Ishikawa (cell line): ENCODE results near the gene MDP1.

ENCODE experiments used
- CEBPB ChIP-seq: IDR thresholded peaks from 2 replicates; pipeline ENCODE4 v1.6.1; 2012
- CREB1 ChIP-seq: IDR thresholded peaks from 2 replicates; pipeline ENCODE4 v1.6.1; 2012; ENCODE audit warnings: low read depth
- EGR1 ChIP-seq: IDR thresholded peaks from 2 replicates; pipeline ENCODE4 v1.6.1; 2012
- EP300 ChIP-seq: IDR thresholded peaks from 2 replicates; pipeline ENCODE4 v1.6.1; 2012; ENCODE audit warnings: borderline replicate concordance
- FOXM1 ChIP-seq: IDR thresholded peaks from 2 replicates; pipeline ENCODE4 v1.6.1; 2012; ENCODE audit warnings: low read depth, borderline replicate concordance
- NFIC ChIP-seq: IDR thresholded peaks from 2 replicates; pipeline ENCODE4 v1.6.1; 2012
- RAD21 ChIP-seq: IDR thresholded peaks from 2 replicates; pipeline ENCODE4 v1.6.1; 2012; ENCODE audit warnings: low read depth
- TAF1 ChIP-seq: IDR thresholded peaks from 2 replicates; pipeline ENCODE4 v1.6.1; 2012; ENCODE audit warnings: low read depth, mild to moderate bottlenecking
- TCF12 ChIP-seq: IDR thresholded peaks from 2 replicates; pipeline ENCODE4 v1.6.1; 2012; ENCODE audit warnings: low read depth
- TEAD4 ChIP-seq: IDR thresholded peaks from 2 replicates; pipeline ENCODE4 v1.6.1; 2012
- YY1 ChIP-seq: IDR thresholded peaks from 2 replicates; pipeline ENCODE4 v1.6.1; 2012; ENCODE audit warnings: low read depth
- ZBTB7A ChIP-seq: IDR thresholded peaks from 2 replicates; pipeline ENCODE4 v1.6.1; 2012; ENCODE audit warnings: low read depth
- TF ChIP-seq, protein P1 (sequence below): IDR thresholded peaks from 2 replicates; pipeline ENCODE4 v1.6.1; 2012
- TF ChIP-seq, protein P2 (sequence below): IDR thresholded peaks from 2 replicates; pipeline ENCODE4 v1.6.1; 2012
- TF ChIP-seq, protein P3 (sequence below): IDR thresholded peaks from 2 replicates; pipeline ENCODE4 v1.6.1; 2012; ENCODE audit warnings: low read depth, mild to moderate bottlenecking

MDP1 gene

DNA sequence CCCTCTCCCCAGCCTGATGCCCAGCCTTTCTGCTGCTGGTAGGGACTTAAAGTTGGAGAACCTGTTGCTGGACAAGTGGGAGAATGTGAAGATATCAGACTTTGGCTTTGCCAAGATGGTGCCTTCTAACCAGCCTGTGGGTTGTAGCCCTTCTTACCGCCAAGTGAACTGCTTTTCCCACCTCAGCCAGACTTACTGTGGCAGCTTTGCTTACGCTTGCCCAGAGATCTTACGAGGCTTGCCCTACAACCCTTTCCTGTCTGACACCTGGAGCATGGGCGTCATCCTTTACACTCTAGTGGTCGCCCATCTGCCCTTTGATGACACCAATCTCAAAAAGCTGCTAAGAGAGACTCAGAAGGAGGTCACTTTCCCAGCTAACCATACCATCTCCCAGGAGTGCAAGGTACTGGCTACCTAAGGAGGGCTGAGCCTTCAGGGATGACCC lies 8.7 kb downstream of the MDP1 start:
- TF ChIP-seq, protein P1, sequence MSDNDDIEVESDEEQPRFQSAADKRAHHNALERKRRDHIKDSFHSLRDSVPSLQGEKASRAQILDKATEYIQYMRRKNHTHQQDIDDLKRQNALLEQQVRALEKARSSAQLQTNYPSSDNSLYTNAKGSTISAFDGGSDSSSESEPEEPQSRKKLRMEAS = no peak
- TF ChIP-seq YY1 (no peak), EGR1 (no peak), EP300 (no peak), FOXM1 (no peak), TAF1 (no peak), TEAD4 (no peak), CEBPB (no peak), TCF12 (no peak), ZBTB7A (no peak), CREB1 (no peak)
- TF ChIP-seq, protein P2, sequence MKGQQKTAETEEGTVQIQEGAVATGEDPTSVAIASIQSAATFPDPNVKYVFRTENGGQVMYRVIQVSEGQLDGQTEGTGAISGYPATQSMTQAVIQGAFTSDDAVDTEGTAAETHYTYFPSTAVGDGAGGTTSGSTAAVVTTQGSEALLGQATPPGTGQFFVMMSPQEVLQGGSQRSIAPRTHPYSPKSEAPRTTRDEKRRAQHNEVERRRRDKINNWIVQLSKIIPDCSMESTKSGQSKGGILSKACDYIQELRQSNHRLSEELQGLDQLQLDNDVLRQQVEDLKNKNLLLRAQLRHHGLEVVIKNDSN = no peak

DNA sequence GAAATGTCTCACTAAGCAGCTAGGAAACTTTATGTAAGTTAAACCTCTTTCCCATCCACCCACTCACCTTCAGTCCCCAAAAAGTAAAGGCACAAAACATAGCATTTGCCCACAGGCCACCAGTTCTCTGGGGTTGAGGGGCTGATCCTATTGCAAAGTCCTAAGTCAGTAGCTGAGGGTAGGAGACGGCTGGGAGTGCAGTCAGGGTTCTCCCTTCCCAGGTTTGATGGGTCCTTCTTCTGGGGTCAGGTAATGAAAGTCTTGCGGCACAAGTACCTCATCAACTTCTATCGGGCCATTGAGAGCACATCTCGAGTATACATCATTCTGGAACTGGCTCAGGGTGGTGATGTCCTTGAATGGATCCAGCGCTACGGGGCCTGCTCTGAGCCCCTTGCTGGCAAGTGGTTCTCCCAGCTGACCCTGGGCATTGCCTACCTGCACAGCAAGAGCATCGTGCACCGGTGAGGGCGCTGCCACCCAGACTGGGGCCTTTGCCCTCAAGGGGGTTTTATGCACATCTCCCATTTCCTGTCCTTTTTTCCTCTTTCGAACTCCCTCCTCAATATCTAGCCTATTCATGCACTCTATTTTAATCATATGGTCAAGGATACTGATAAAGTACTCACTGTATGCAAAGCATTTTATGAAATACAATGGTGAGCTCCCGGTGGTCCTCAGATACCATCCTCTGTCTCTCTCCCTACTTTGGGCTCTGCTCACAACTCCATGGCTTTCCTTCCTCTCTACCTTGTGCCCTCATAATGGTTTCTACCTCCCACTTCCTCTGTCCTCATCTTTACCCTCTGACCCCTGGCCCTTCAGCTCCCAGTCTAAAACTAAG lies 9.4 kb downstream of the MDP1 start:
- TF ChIP-seq, protein P2 = no peak
- no peak for TF ChIP-seq YY1
- no peak for TF ChIP-seq RAD21
- no peak for TF ChIP-seq FOXM1
- TF ChIP-seq EP300 = no peak

DNA sequence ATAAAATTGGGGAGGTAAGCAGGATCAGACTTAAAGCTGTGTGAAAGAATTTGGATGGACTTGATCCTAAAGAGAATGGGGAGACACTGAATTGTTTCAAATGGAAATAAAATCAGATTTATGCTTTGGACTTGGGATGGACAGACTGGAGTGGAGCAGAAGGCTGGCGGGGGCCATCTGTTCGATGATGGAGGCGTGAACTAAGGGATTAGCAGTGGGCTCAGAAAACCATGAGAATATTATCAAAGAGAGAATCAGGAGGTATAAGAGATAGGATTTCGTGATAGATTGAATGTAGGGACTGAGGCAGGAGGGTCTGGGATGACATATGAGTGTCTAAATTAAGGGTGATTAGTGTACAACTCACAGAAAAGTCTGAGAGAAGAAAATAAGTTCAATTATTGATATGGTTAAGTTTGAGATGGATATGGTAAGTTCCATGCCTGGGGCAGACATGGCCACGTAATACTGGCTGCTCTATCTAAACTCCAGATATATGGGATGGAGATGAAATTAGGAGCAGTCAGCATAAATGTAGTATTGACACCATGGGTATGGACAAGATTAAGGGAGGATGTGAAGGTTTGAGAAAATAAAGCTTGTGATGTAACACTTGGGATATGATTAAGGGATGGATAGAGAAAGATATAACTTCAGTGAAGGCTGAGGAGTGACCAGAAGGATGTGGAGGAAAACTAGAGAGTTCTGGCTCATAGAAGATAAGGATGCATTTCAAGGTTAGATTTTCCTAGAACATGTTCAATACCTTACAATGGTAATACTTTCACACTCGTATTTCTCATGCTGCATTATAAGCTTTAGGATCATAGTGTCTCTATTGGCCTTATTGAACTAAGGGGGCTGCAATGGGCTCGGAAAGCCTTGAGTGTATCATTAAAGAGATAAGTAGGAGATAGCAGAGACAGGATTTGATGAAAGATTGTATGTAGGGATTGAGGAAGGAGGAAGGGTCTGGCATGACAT lies 11.4 kb downstream of the MDP1 start:
- TF ChIP-seq TCF12 (no peak), ZBTB7A (no peak), RAD21 (no peak), TAF1 (no peak), TEAD4 (no peak), NFIC (no peak), CREB1 (no peak), FOXM1 (no peak), EP300 (no peak), CEBPB (no peak), YY1 (no peak), EGR1 (no peak)
- TF ChIP-seq, protein P1 = no peak
- TF ChIP-seq, protein P2 = no peak
- TF ChIP-seq, protein P3, sequence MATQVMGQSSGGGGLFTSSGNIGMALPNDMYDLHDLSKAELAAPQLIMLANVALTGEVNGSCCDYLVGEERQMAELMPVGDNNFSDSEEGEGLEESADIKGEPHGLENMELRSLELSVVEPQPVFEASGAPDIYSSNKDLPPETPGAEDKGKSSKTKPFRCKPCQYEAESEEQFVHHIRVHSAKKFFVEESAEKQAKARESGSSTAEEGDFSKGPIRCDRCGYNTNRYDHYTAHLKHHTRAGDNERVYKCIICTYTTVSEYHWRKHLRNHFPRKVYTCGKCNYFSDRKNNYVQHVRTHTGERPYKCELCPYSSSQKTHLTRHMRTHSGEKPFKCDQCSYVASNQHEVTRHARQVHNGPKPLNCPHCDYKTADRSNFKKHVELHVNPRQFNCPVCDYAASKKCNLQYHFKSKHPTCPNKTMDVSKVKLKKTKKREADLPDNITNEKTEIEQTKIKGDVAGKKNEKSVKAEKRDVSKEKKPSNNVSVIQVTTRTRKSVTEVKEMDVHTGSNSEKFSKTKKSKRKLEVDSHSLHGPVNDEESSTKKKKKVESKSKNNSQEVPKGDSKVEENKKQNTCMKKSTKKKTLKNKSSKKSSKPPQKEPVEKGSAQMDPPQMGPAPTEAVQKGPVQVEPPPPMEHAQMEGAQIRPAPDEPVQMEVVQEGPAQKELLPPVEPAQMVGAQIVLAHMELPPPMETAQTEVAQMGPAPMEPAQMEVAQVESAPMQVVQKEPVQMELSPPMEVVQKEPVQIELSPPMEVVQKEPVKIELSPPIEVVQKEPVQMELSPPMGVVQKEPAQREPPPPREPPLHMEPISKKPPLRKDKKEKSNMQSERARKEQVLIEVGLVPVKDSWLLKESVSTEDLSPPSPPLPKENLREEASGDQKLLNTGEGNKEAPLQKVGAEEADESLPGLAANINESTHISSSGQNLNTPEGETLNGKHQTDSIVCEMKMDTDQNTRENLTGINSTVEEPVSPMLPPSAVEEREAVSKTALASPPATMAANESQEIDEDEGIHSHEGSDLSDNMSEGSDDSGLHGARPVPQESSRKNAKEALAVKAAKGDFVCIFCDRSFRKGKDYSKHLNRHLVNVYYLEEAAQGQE = no peak

DNA sequence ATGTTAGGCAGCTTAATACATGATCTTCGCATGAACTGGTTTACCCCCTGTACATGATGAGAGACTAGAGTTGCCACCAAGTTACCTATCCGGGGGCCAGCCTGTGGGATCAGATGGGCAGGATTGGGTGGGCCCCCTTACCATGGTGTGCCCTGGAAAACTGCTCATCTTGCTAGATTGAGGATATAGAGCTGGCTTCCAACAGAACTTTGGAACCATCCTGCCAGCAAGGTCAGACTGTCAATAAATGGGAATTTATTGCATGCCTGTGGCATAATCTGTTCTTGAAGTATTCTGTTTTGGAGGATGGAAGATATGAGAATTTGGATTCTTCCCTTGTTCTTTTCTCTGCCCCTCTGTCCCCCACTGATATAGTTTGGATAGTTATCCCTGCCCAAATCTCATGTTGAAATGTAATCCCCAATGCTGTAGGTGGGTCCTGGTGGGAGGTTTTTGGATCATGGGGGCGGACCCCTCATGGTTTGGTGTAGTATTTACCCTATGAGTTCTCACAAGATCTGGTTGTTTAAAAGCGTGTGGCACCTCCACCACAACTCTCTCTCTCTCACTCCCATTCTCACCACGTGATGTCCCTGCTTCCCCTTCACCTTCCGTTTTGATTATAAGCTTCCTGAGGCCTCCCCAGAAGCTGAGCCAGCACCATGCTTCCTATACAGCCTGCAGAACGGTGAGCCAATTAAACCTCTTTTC lies 16.9 kb downstream of the MDP1 start:
- TF ChIP-seq CREB1 (no peak), EGR1 (no peak)

DNA sequence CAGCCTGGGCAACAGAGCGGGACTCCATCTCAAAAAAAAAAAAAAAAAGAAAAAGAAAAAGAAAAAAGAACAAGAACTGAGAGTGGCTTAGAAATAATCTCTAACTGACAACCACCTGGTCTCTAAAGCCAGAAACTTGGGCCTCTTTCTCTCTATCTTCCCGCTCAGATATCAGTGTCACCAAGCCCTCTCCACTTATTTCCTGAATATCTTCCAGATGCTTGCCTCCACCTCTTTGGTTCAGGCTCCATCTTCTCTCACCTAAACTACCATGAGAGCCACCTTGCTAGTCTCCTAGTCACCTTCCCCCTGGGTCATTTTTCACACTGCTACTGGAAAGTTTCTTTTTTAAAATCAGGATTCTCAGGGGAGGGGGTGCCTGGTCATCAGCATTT lies 18.8 kb downstream of the MDP1 start:
- TF ChIP-seq TCF12 (no peak), ZBTB7A (no peak), YY1 (no peak), RAD21 (no peak), TEAD4 (no peak), FOXM1 (no peak), EGR1 (no peak), TAF1 (no peak), CEBPB (no peak), CREB1 (no peak), EP300 (no peak), NFIC (no peak)
- TF ChIP-seq, protein P2 = no peak
- TF ChIP-seq, protein P1 = no peak
- TF ChIP-seq, protein P3 = no peak
